GM18499 (cell line): Measurements from ENCODE around the gene GNG12.

ENCODE experiments used
- ATAC-seq: cut with Tn5 transposase; IDR thresholded peaks from one replicate; pipeline ENCODE4 v1.9.1; 2021; ENCODE audit warnings: moderate number of reproducible peaks; ENCODE audit not compliant: insufficient read depth, unreplicated experiment

The GNG12 gene

GRCh38 chr1:67759692-67760029, 73.6 kb downstream of the GNG12 start:
- peak; percentile 2 for ATAC-seq

DNA sequence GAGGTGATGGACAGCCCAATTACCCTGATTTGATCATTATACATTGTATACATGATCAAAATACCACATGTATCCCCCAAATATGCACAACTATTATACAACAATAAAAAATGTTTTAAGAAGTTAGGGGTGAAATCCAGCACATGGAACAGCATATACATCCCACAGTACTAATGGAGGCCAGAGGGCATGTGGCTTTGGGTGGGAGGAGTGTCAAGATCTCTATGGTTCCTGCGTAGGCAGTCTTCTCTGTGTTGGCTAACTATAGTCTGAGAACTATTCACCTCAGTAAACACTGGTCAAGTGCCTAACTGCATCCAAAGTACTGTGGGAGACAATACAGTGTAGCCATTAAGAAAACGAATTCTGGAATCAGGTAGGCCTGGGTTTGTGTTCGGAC, 74.2 kb downstream of the GNG12 start:
- ATAC-seq = no peak

DNA sequence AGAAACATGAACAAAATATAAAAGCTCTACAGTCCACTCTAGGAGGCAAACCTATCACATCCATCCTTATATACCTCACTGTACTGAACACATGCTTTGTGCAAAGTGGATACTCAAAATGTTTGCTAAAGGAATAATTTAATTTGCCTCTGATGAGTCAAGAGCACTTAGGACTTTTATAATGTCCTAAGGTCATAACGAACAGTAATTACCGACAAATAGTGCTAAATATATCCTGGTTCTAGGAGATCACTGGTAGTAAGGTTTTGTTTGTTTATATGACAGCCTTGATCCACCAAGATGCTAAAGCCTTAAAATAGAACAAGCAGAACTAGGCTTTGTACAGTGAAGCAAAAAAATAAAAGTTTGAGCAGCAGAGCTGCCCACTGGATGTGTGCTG, 77.6 kb downstream of the GNG12 start:
- no peak for ATAC-seq

- ATAC-seq = no peak
Observed at GRCh38 chr1:67755160-67755559, 78.1 kb downstream of the GNG12 start.

GRCh38 chr1:67754526-67754920, 78.7 kb downstream of the GNG12 start:
- ATAC-seq = no peak

GRCh38 chr1:67753776-67754525, 79.3 kb downstream of the GNG12 start:
- no peak for ATAC-seq

GRCh38 chr1:67752306-67752705, 81.0 kb downstream of the GNG12 start:
- no peak for ATAC-seq

- ATAC-seq = no peak
Observed at GRCh38 chr1:67750691-67751054, 82.6 kb downstream of the GNG12 start.

GRCh38 chr1:67749844-67750690, 83.2 kb downstream of the GNG12 start:
- ATAC-seq = no peak

GRCh38 chr1:67749263-67749843, 83.9 kb downstream of the GNG12 start:
- no peak for ATAC-seq

GRCh38 chr1:67748630-67749029, 84.6 kb downstream of the GNG12 start:
- peak; percentile 61 for ATAC-seq

GRCh38 chr1:67747671-67748546, 85.4 kb downstream of the GNG12 start:
- no peak for ATAC-seq

DNA sequence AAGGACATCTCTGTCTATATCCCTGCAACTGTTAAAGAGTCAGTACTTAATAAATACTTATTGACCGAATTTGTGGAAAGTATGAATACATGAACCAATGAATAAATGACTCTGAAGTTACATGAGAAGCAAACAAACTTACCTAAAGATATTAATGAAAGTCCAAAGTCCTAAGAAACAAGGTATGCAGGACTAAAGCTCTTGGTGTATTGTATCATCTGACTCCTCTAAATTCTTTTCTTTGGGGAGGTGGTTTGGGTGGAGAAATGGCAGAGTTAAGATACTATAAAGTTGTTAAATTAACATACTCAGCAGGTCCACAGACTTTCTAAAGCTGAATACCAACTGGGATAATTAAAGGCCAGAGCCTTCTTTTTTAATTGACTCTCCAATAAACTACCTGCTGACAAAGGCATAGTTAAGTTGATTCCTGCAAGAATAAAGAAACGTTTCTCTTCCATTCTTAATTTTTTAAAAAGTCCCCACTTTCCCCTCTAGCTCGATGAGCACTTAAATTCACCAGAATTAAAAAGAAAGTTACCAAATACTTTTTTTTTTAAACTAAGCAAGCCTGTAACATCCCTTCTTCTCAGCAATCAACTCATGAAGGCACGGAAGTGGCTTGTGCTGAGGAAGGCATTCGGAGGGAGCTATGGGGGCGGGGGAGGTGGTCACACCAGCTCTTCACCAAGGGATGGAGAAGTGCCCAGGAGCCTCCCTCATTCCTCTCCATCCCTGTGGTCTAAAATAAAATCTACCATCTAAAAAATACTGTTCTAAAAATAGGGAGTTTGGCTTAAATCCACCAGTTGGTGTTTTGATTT, 87.2 kb downstream of the GNG12 start:
- ATAC-seq = no peak

DNA sequence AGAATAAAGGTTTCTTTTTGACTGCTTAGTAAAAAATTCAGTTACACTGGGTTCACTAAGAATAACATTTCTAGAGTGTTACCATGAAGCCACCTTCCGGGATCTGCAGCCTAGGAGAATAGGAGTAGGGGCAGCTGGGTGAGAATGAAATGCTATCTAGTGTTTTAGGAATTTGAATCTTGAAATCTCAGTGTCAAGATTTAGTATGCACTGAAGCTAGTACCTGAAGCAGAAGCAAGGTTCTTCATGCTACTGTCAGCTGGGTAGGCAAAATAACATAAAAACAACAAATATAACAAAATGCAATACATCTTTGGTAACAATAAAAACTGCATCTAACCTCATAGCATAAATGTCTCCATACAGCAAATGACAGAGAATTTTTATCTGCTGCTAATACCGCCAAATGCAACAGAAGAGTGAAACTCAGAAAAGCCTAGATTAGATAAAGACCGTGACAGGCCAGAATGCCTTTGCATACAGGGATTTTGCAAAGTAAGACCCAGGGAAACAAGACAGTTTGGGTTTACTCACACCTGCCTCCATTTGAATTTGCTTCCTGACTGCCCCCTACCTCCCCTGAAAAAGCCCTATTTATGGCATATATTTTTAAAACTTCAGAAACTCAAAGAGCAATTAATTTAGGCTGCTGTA, 90.1 kb downstream of the GNG12 start:
- no peak for ATAC-seq

DNA sequence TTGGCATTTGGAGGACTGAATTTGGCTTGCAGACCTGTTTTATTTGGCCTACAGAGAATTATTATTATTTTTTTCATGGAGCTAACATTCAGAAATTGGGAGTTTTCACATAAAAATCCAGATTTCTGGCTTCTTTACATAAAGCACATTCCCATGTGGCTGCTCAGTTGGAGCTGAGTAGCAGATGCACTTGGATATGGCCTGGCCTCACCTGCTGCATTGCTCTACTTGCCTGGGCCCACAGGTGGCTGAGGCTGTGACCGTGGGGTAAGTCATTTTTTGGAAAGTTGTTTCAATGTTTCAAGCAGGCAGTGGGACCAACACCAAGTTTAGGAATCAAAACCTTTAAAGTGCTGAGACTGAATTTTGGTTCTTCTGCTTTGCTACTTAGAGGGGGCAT, 91.5 kb downstream of the GNG12 start:
- no peak for ATAC-seq

DNA sequence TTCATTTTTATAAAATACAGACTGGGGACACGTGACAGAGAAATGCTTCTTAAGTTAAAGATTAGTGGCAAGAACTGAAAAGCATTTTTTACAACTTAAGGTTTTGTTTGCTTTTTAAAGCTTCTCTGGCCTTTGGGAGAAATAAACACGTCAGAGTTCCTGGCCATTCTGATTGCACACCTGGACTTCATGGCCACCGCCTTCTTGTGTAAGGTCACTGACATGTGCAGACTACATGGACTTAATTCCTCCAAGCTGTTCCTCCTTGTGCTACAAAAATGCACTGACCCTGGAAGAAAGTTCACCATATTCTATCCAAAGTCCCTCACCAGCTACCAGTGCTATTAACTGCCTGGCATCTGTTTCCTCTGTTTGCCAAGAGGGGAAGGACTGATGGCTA, 92.1 kb downstream of the GNG12 start:
- ATAC-seq = no peak

- ATAC-seq = no peak
Observed at GRCh38 chr1:67740543-67740942, 92.7 kb downstream of the GNG12 start.

DNA sequence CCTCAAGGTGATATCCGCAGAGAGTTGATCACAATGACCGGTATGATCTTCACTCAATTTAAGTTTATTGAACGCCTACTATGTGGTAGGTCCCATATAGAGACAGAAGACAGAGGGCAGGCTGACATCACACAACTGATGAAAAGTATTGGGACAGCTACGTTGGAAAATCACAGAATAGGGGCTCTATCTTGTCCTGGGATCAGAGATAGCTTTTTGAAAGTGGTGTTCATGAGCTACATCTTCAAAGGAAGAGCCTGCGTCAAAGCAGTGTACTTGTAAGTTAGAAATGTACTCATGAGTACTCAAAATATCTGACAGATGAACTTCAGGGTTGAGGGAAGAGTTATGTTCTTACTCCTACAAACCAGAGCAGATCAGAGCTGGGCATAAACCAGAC, 93.9 kb downstream of the GNG12 start:
- ATAC-seq = no peak

DNA sequence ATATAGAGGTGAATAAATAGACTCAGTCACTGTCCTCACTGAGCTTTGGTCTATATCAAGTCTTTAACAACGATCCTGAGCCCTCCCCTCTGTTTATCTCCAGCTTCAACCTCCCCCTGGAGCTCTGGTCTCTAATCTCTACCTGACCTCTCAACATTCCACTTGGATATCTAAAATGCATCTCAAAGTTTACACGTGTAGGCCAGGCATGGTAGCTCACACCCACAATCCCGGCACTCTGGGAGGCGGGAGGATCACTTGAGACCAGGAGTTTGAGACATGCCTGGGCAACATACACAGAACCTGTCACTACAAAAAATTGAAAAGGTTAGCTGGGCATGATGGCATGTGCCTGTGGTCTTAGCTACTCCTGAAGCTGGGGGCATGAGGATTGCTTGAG, 94.9 kb downstream of the GNG12 start:
- no peak for ATAC-seq
